Measurements from ENCODE around the gene DCP1B. TPM values are rescaled to one million over a fixed set of nuclear protein-coding genes. Genes with fewer than 3 reads are reported as not detected.

The DCP1B gene
- total RNA-seq, 2 donors from 2014 or later, result 18.3 to 35.4 TPM

- H3K9ac ChIP-seq (ENCODE audit: extremely low read depth, low read length, poor library complexity, severe bottlenecking), result no peak overlapping the region
- Mint-ChIP-seq H3K4me1 (no peaks in the 10 kb centered on the region), H3K27me3 (ENCODE audit: insufficient read depth) (no peaks in the 10 kb centered on the region), H3K9me3 (no peaks in the 10 kb centered on the region), H3K4me3 (no peak overlapping the region), H3K27ac (no peak overlapping the region), H3K36me3 (ENCODE audit: low read depth) (peaks cover 3% of the 10 kb centered on the region)
- no peak overlapping the region for H3K4me3 ChIP-seq (ENCODE audit: low read length)
- H3K27me3 ChIP-seq (ENCODE audit: control insufficient read depth, insufficient read depth, low read length, poor library complexity, severe bottlenecking), result no peaks in the 10 kb centered on the region
- no peaks in the 10 kb centered on the region for H3K36me3 ChIP-seq (ENCODE audit: control insufficient read depth, insufficient read depth, low read length)
- WGBS, 2 experiments (ENCODE audit: insufficient coverage in 1 of 2, insufficient read length in 1 of 2), result 91 to 97% methylated on average over 5 to 16 of the region's 16 CpGs
- TF ChIP-seq CTCF (conservative IDR thresholded peaks at IDR 0.05), result no peak
- no peaks in the 10 kb centered on the region for H3K9me3 ChIP-seq (ENCODE audit: control insufficient read depth, low read length)
- H3K27ac ChIP-seq (ENCODE audit: low read depth, low read length), result no peak overlapping the region
- peak; percentile 40 for DNase-seq
- H3K4me1 ChIP-seq (ENCODE audit: control insufficient read depth, insufficient read depth, low read length), result no peaks in the 10 kb centered on the region
These were observed 71.9 kb downstream of the DCP1B start for GRCh38 chr12:1932264-1932777.

GRCh38 chr12:1931642-1932041 lies 72.6 kb downstream of the DCP1B start:
- no peak overlapping the region for H3K27ac ChIP-seq (ENCODE audit: low read depth, low read length)
- H3K27me3 Mint-ChIP-seq (ENCODE audit: insufficient read depth), result no peaks in the 10 kb centered on the region
- no peaks in the 10 kb centered on the region for H3K36me3 Mint-ChIP-seq (ENCODE audit: low read depth)
- DNase-seq, result no peak
- no peaks in the 10 kb centered on the region for H3K9me3 ChIP-seq (ENCODE audit: control insufficient read depth, low read length)
- no peak for TF ChIP-seq CTCF (conservative IDR thresholded peaks at IDR 0.05)
- H3K9ac ChIP-seq (ENCODE audit: extremely low read depth, low read length, poor library complexity, severe bottlenecking), result no peak overlapping the region
- no peaks in the 10 kb centered on the region for H3K27me3 ChIP-seq (ENCODE audit: control insufficient read depth, insufficient read depth, low read length, poor library complexity, severe bottlenecking)
- WGBS, 2 experiments (ENCODE audit: insufficient coverage in 1 of 2, insufficient read length in 1 of 2), result 89 to 99% methylated on average over 8 to 9 of the region's 9 CpGs
- H3K9me3 Mint-ChIP-seq, result no peaks in the 10 kb centered on the region
- H3K36me3 ChIP-seq (ENCODE audit: control insufficient read depth, insufficient read depth, low read length), result no peaks in the 10 kb centered on the region
- H3K27ac Mint-ChIP-seq, result no peak overlapping the region
- H3K4me1 ChIP-seq (ENCODE audit: control insufficient read depth, insufficient read depth, low read length), result no peaks in the 10 kb centered on the region
- no peak overlapping the region for H3K4me3 ChIP-seq (ENCODE audit: low read length)
- no peak overlapping the region for H3K4me3 Mint-ChIP-seq
- no peaks in the 10 kb centered on the region for H3K4me1 Mint-ChIP-seq

- H3K27ac Mint-ChIP-seq, result no peak overlapping the region
- H3K4me1 Mint-ChIP-seq, result no peaks in the 10 kb centered on the region
- H3K4me3 ChIP-seq (ENCODE audit: low read length), result no peak overlapping the region
- WGBS, 2 experiments (ENCODE audit: insufficient coverage in 1 of 2, insufficient read length in 1 of 2), result 92 to 95% methylated on average over 24 to 27 of the region's 27 CpGs
- H3K27ac ChIP-seq (ENCODE audit: low read depth, low read length), result no peak overlapping the region
- H3K4me1 ChIP-seq (ENCODE audit: control insufficient read depth, insufficient read depth, low read length), result no peaks in the 10 kb centered on the region
- TF ChIP-seq CTCF (conservative IDR thresholded peaks at IDR 0.05), result no peak
- no peaks in the 10 kb centered on the region for H3K27me3 Mint-ChIP-seq (ENCODE audit: insufficient read depth)
- H3K36me3 Mint-ChIP-seq (ENCODE audit: low read depth), result no peaks in the 10 kb centered on the region
- no peaks in the 10 kb centered on the region for H3K27me3 ChIP-seq (ENCODE audit: control insufficient read depth, insufficient read depth, low read length, poor library complexity, severe bottlenecking)
- H3K9me3 Mint-ChIP-seq, result no peaks in the 10 kb centered on the region
- H3K9me3 ChIP-seq (ENCODE audit: control insufficient read depth, low read length), result no peaks in the 10 kb centered on the region
- no peaks in the 10 kb centered on the region for H3K36me3 ChIP-seq (ENCODE audit: control insufficient read depth, insufficient read depth, low read length)
- DNase-seq, result peak; percentile 36
- no peak overlapping the region for H3K4me3 Mint-ChIP-seq
- H3K9ac ChIP-seq (ENCODE audit: extremely low read depth, low read length, poor library complexity, severe bottlenecking), result no peak overlapping the region
These were observed 73.3 kb downstream of the DCP1B start for GRCh38 chr12:1930803-1931597.

All from endodermal cell (in vitro differentiated cells).